ENCODE measurements around the gene TTL.

The TTL gene

DNA sequence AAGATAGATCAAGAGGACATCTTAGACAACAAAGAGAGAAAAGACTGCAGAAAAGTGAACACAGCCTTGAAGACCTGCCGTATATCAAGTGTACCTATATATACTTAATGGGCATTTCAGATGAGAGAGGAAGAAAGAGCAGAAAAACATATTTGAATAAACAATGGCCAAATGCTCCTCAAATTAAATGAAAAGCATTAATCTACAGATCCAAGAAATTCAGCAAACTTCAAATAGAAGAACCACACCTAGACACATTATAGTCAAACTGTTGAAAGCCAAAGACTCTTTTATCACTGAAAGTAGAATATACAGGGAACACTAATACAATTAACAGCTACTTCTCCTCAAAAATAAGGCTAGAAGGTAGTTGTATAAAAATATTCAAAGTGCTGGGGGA is 18.7 kb upstream of the TTL start:
- TF ChIP-seq CTCF (IDR thresholded peaks at IDR 0.05), result no peak
- no peaks in the 10 kb centered on the region for H3K9me3 ChIP-seq

DNA sequence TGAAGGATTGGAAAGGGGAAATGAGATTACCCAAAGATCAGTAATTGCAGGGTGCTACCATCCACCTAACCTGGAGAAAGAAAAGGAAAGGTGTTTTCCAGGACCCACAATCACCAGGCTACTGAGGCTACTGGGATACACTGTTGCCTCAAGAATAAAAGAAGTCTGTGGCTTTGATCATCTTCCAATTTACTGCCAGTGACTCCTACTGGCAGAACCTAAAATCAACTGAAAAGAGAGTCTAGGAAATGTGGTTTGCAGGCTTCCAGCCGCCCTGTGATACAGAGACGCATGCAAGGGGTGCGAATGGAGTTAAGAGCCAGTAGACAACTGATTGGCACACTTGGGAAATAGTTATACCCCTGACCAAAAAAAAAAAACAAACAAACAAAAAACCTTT is 16.6 kb upstream of the TTL start:
- Histone ChIP-seq H3K4me3 (ENCODE audit: low read depth in 1 of 2, low read length in 1 of 2) (no peak overlapping the region), H3K36me3 (no peaks in the 10 kb centered on the region), H3K27me3 (peaks cover 26% of the 10 kb centered on the region), H3K9me3 (no peaks in the 10 kb centered on the region), H3K27ac (no peak overlapping the region), H3K4me1 (ENCODE audit: control insufficient read depth in 1 of 2, insufficient read depth in 1 of 2, low read depth in 1 of 2, low read length in 1 of 2) (no peaks in the 10 kb centered on the region)
- TF ChIP-seq CTCF (IDR thresholded peaks at IDR 0.05), result no peak

More for the DNA sequence above, 18.7 kb upstream of the TTL start:
- H3K4me1 ChIP-seq (ENCODE audit: control insufficient read depth in 1 of 2, insufficient read depth in 1 of 2, low read depth in 1 of 2, low read length in 1 of 2), result no peaks in the 10 kb centered on the region
- H3K4me3 ChIP-seq (ENCODE audit: low read depth in 1 of 2, low read length in 1 of 2), result no peak overlapping the region
- H3K36me3 ChIP-seq, result no peaks in the 10 kb centered on the region
- H3K27me3 ChIP-seq, result peaks cover 26% of the 10 kb centered on the region
- H3K27ac ChIP-seq, result no peak overlapping the region

DNA sequence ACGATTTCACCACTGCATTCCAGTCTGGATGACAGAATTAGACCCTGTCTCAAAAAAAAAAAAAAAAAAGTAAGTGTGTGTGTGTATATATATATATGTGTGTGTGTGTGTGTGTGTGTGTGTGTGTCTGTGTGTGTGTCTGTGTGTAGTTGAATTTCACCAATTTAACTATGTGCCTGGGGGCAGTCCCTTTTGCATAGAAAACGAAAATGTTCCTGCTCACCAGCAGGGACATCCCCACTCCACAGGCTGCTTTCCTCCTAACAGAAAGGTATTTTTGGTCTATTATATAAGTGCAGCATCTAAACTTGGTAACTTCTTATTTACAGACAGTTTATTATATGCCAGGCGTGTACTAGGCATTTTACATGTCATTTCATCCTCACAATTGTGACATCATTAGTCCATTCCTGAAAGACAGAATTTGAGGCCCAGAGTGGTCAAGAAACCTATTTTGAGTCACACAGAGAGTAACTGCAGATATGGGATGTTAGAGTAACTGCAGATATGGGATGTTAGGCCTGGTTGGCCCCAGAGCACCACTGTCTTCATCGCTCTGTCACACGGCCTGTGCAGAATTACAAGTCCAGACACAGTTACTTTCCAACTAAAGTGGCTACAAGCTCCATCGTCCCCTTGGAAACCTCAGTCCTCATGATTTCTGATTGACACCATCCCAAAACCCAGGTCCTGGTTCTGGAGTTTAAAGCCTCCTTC is 9.3 kb upstream of the TTL start:
- H3K9me3 ChIP-seq, result no peaks in the 10 kb centered on the region
- H3K27ac ChIP-seq, result no peak overlapping the region
- H3K4me1 ChIP-seq (ENCODE audit: control insufficient read depth in 1 of 2, insufficient read depth in 1 of 2, low read depth in 1 of 2, low read length in 1 of 2), result no peaks in the 10 kb centered on the region
- H3K4me3 ChIP-seq (ENCODE audit: low read depth in 1 of 2, low read length in 1 of 2), result no peak overlapping the region
- no peaks in the 10 kb centered on the region for H3K36me3 ChIP-seq
- no peaks in the 10 kb centered on the region for H3K27me3 ChIP-seq
- TF ChIP-seq CTCF (IDR thresholded peaks at IDR 0.05), result no peak

GRCh38 chr2:112474844-112475486 is 7.0 kb upstream of the TTL start:
- H3K36me3 ChIP-seq, result no peaks in the 10 kb centered on the region
- no peak for TF ChIP-seq CTCF (IDR thresholded peaks at IDR 0.05)
- H3K27me3 ChIP-seq, result no peaks in the 10 kb centered on the region
- no peaks in the 10 kb centered on the region for H3K9me3 ChIP-seq
- H3K4me1 ChIP-seq (ENCODE audit: control insufficient read depth in 1 of 2, insufficient read depth in 1 of 2, low read depth in 1 of 2, low read length in 1 of 2), result no peaks in the 10 kb centered on the region
- no peak overlapping the region for H3K4me3 ChIP-seq (ENCODE audit: low read depth in 1 of 2, low read length in 1 of 2)
- H3K27ac ChIP-seq, result no peak overlapping the region

GRCh38 chr2:112476434-112476833 is 5.5 kb upstream of the TTL start:
- no peak for TF ChIP-seq CTCF (IDR thresholded peaks at IDR 0.05)
- Histone ChIP-seq H3K4me1 (ENCODE audit: control insufficient read depth in 1 of 2, insufficient read depth in 1 of 2, low read depth in 1 of 2, low read length in 1 of 2) (peaks cover 9 to 11% of the 10 kb centered on the region in 2 experiments), H3K27ac (no peak overlapping the region), H3K27me3 (no peaks in the 10 kb centered on the region), H3K4me3 (ENCODE audit: low read depth in 1 of 2, low read length in 1 of 2) (no peak overlapping the region), H3K36me3 (no peaks in the 10 kb centered on the region), H3K9me3 (no peaks in the 10 kb centered on the region)

Measured in neutrophil (primary cell).